ENCODE results near the gene SSX3.
"Not testable (repeated sequence)": the region's sequence is repeated elsewhere in the genome, so short reads cannot be mapped to it uniquely, and the experiment has no call there.

SSX3 gene, protein sequence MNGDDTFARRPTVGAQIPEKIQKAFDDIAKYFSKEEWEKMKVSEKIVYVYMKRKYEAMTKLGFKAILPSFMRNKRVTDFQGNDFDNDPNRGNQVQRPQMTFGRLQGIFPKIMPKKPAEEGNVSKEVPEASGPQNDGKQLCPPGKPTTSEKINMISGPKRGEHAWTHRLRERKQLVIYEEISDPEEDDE

DNA sequence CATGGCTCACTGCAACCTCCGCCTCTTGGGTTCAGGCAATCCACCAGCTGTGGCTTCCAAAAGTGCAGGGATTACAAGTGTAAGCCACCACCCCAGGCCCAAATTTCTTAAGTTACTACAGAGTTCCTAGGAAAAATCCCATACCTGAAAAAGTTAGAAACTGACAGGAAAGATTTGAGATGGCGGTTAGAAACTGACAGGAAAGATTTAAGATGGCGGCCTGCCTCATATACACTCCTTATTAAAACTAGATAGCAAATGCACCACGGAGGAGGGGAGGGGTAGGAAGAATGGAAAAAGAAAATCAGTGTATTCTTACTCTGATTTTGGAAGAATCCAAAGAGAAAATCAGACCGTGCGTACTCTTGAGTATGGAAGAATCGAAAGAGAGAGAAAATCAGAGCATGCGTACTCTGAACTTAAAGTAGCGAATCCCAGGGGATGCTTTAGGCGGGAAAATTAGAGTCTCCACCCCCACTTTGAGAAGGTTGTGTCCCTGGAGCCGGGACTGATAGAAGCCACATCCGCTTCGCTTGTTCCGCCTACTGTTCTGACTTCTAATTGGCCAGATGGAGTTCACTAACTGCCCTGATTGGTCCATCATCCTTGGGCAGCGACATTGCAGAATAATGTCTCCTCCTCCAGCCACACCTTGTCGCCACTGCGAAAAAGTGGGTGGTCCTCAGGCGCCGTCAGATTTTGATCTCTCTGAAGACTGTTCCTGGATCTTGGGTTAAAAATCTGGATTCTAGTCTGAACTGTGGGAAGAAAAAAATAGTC is at the start of gene SSX3:
SSX3 (minus strand) TSS at position 389 of the 780 bp plus-strand sequence. CDS start 1,454 bp downstream, outside the sequence.
- H3K4me1 ChIP-seq (ENCODE audit: control insufficient read depth, insufficient read depth, low read length); H3K27me3 ChIP-seq (ENCODE audit: control insufficient read depth, insufficient read depth, low read length); H3K4me3 ChIP-seq (ENCODE audit: low read depth, low read length); H3K36me3 ChIP-seq (ENCODE audit: control insufficient read depth, insufficient read depth, low read length); H3K9ac ChIP-seq (ENCODE audit: low read depth, low read length); H3K9me3 ChIP-seq (ENCODE audit: control insufficient read depth, insufficient read depth, low read length): not testable (repeated sequence)

DNA sequence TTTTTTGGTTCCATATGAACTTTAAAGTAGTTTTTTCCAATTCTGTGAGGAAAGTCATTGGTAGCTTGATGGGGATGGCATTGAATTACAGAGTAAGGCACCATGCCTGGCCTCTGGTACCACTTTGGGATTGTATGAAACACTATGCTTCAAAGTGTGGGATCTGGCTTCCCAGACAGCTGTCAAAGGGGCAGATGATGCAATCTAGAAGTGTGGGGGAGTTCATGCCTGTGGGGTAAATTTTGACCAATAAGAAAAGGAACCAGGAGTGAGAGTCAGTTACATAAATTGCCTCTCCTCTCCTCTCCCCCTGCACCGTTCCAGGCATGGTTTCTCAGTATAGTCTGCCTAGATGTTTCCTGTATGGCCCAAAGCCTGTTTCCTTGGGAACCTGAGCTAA is 41.3 kb upstream of the SSX3 start:
- H3K36me3 ChIP-seq (ENCODE audit: control insufficient read depth, insufficient read depth, low read length); H3K9me3 ChIP-seq (ENCODE audit: control insufficient read depth, insufficient read depth, low read length); H3K9ac ChIP-seq (ENCODE audit: low read depth, low read length); H3K27me3 ChIP-seq (ENCODE audit: control insufficient read depth, insufficient read depth, low read length); H3K4me1 ChIP-seq (ENCODE audit: control insufficient read depth, insufficient read depth, low read length); H3K4me3 ChIP-seq (ENCODE audit: low read depth, low read length): not testable (repeated sequence)

DNA sequence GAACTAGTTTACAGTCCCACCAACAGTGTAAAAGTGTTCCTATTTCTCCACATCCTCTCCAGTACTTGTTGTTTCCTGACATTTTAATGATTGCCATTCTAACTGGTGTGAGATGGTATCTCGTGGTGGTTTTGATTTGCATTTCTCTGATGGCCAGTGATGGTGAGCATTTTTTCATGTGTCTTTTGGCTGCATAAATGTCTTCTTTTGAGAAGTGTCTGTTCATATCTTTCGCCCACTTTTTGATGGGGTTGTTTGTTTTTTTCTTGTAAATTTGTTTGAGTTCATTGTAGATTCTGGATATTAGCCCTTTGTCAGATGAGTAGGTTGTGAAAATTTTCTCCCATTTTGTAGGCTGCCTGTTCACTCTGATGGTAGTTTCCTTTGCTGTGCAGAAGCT is 40.4 kb upstream of the SSX3 start:
- H3K4me3 ChIP-seq (ENCODE audit: low read depth, low read length); H3K9ac ChIP-seq (ENCODE audit: low read depth, low read length); H3K27me3 ChIP-seq (ENCODE audit: control insufficient read depth, insufficient read depth, low read length); H3K4me1 ChIP-seq (ENCODE audit: control insufficient read depth, insufficient read depth, low read length); H3K36me3 ChIP-seq (ENCODE audit: control insufficient read depth, insufficient read depth, low read length); H3K9me3 ChIP-seq (ENCODE audit: control insufficient read depth, insufficient read depth, low read length): not testable (repeated sequence)

- H3K4me3 ChIP-seq (ENCODE audit: low read depth, low read length); H3K36me3 ChIP-seq (ENCODE audit: control insufficient read depth, insufficient read depth, low read length); H3K9ac ChIP-seq (ENCODE audit: low read depth, low read length); H3K27me3 ChIP-seq (ENCODE audit: control insufficient read depth, insufficient read depth, low read length); H3K4me1 ChIP-seq (ENCODE audit: control insufficient read depth, insufficient read depth, low read length); H3K9me3 ChIP-seq (ENCODE audit: control insufficient read depth, insufficient read depth, low read length): not testable (repeated sequence)
Observed at GRCh38 chrX:48383239-48383638, 26.7 kb upstream of the SSX3 start, which contains the start of gene SSX4. Gene SSX4, plus strand, starts transcription at chrX:48383539. Its CDS starts 515 bp downstream, at chrX:48384054.

DNA sequence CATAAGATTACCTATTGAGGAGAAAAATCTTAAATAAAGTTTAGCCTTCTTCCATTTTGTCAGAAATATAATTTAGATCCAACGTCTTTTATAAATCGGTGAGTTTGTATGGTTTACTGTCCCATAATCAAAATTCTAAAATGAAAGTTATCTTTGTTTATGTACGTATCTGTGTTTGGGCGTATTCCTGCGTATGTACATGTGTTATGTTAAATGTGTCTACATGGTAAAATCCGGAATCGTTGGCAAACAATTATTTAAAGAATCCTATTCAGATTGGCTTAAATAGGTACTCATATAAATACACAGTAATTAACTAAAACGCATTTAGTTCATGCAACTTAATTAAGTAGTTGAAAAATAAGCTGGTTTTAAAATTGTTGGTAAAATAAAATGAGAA is 13.9 kb upstream of the SSX3 start:
- not testable (repeated sequence) for H3K4me1 ChIP-seq (ENCODE audit: control insufficient read depth, insufficient read depth, low read length); H3K9ac ChIP-seq (ENCODE audit: low read depth, low read length); H3K27me3 ChIP-seq (ENCODE audit: control insufficient read depth, insufficient read depth, low read length); H3K36me3 ChIP-seq (ENCODE audit: control insufficient read depth, insufficient read depth, low read length); H3K9me3 ChIP-seq (ENCODE audit: control insufficient read depth, insufficient read depth, low read length); H3K4me3 ChIP-seq (ENCODE audit: low read depth, low read length)

DNA sequence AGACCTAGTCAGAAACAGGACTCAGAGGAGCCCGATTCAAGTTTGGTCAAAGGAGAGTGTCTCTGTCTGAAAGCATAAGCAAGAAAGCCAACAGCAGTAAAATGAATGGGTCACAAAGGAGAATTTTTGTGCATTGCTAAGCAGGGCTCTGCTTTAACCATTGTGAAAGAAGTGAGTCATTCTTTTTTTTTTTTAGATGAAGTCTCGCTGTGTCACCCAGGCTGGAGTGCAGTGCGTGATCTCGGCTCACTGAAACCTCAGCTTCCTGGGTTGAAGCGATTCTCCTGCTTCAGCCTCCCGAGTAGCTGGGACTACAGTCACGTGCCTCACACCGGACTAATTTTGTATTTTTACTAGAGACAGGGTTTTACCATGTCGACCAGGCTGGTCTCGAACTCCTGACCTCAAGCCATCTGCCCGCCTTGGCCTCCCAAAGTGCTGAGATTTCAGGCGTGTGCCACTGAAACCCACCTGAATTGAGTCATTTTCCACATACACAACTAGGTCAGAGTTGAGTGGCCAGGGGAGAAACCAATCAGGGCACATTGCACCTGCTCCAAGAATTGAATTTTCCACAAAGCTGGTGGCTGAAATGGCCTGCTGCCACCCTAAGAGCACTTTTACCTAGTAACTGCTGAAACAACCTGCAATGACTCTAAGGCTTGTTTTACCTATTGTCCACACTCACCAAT is 11.4 kb upstream of the SSX3 start:
- not testable (repeated sequence) for H3K4me3 ChIP-seq (ENCODE audit: low read depth, low read length); H3K27me3 ChIP-seq (ENCODE audit: control insufficient read depth, insufficient read depth, low read length); H3K9ac ChIP-seq (ENCODE audit: low read depth, low read length); H3K36me3 ChIP-seq (ENCODE audit: control insufficient read depth, insufficient read depth, low read length); H3K9me3 ChIP-seq (ENCODE audit: control insufficient read depth, insufficient read depth, low read length); H3K4me1 ChIP-seq (ENCODE audit: control insufficient read depth, insufficient read depth, low read length)

GRCh38 chrX:48359281-48359680 is 2.8 kb upstream of the SSX3 start:
- H3K4me3 ChIP-seq (ENCODE audit: low read depth, low read length); H3K36me3 ChIP-seq (ENCODE audit: control insufficient read depth, insufficient read depth, low read length); H3K9me3 ChIP-seq (ENCODE audit: control insufficient read depth, insufficient read depth, low read length); H3K9ac ChIP-seq (ENCODE audit: low read depth, low read length); H3K27me3 ChIP-seq (ENCODE audit: control insufficient read depth, insufficient read depth, low read length); H3K4me1 ChIP-seq (ENCODE audit: control insufficient read depth, insufficient read depth, low read length): not testable (repeated sequence)

GRCh38 chrX:48357681-48358080 is 1.2 kb upstream of the SSX3 start:
- H3K9ac ChIP-seq (ENCODE audit: low read depth, low read length): no peak overlapping the region
- no peaks in the 10 kb centered on the region for H3K4me1 ChIP-seq (ENCODE audit: control insufficient read depth, insufficient read depth, low read length)
- no peaks in the 10 kb centered on the region for H3K9me3 ChIP-seq (ENCODE audit: control insufficient read depth, insufficient read depth, low read length)
- H3K36me3 ChIP-seq (ENCODE audit: control insufficient read depth, insufficient read depth, low read length): no peaks in the 10 kb centered on the region
- H3K27me3 ChIP-seq (ENCODE audit: control insufficient read depth, insufficient read depth, low read length): no peaks in the 10 kb centered on the region
- no peak overlapping the region for H3K4me3 ChIP-seq (ENCODE audit: low read depth, low read length)

DNA sequence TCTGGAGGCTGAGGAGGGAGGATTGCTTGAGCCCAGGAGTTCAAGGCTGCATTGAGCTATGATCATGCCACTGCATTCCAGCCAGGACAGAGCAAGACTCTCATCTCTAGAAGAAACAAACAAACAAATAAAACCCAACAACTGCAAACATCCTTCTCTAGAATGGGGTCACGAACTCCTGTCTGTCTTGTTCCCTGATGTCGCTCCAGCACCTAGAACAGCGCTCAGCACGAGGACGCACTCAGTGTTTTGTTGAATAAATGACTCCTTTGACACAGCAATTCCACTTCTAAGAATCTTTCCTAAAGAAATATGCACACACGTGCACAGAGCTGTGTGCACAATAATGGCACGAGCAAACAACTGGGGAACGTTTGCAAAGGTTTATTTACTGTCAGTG is 10.4 kb downstream of the SSX3 start:
- not testable (repeated sequence) for H3K27me3 ChIP-seq (ENCODE audit: control insufficient read depth, insufficient read depth, low read length); H3K4me1 ChIP-seq (ENCODE audit: control insufficient read depth, insufficient read depth, low read length)

GRCh38 chrX:48313996-48314395 is 42.5 kb downstream of the SSX3 start:
- H3K9me3 ChIP-seq (ENCODE audit: control insufficient read depth, insufficient read depth, low read length); H3K4me1 ChIP-seq (ENCODE audit: control insufficient read depth, insufficient read depth, low read length); H3K4me3 ChIP-seq (ENCODE audit: low read depth, low read length); H3K27me3 ChIP-seq (ENCODE audit: control insufficient read depth, insufficient read depth, low read length); H3K9ac ChIP-seq (ENCODE audit: low read depth, low read length); H3K36me3 ChIP-seq (ENCODE audit: control insufficient read depth, insufficient read depth, low read length): not testable (repeated sequence)

More for the DNA sequence above, 10.4 kb downstream of the SSX3 start:
- H3K4me3 ChIP-seq (ENCODE audit: low read depth, low read length); H3K9ac ChIP-seq (ENCODE audit: low read depth, low read length); H3K36me3 ChIP-seq (ENCODE audit: control insufficient read depth, insufficient read depth, low read length); H3K9me3 ChIP-seq (ENCODE audit: control insufficient read depth, insufficient read depth, low read length): not testable (repeated sequence)

- H3K27me3 ChIP-seq (ENCODE audit: control insufficient read depth, insufficient read depth, low read length): no peaks in the 10 kb centered on the region
- H3K9me3 ChIP-seq (ENCODE audit: control insufficient read depth, insufficient read depth, low read length): no peaks in the 10 kb centered on the region
- no peak overlapping the region for H3K9ac ChIP-seq (ENCODE audit: low read depth, low read length)
- no peak overlapping the region for H3K4me3 ChIP-seq (ENCODE audit: low read depth, low read length)
- no peaks in the 10 kb centered on the region for H3K36me3 ChIP-seq (ENCODE audit: control insufficient read depth, insufficient read depth, low read length)
- no peaks in the 10 kb centered on the region for H3K4me1 ChIP-seq (ENCODE audit: control insufficient read depth, insufficient read depth, low read length)
Observed at GRCh38 chrX:48306175-48306574, 50.3 kb downstream of the SSX3 start.
